ENCODE results near the gene ARMC10. TPM values are rescaled to one million over a fixed set of nuclear protein-coding genes. Genes with fewer than 3 reads are reported as not detected.

The ARMC10 gene
- total and polyA plus RNA-seq, 9 of the 15 experiments (the other 6 are each of a cell fraction or from before 2014, with no cell fraction given) = 17.0 to 113 (median 72.6) TPM

DNA sequence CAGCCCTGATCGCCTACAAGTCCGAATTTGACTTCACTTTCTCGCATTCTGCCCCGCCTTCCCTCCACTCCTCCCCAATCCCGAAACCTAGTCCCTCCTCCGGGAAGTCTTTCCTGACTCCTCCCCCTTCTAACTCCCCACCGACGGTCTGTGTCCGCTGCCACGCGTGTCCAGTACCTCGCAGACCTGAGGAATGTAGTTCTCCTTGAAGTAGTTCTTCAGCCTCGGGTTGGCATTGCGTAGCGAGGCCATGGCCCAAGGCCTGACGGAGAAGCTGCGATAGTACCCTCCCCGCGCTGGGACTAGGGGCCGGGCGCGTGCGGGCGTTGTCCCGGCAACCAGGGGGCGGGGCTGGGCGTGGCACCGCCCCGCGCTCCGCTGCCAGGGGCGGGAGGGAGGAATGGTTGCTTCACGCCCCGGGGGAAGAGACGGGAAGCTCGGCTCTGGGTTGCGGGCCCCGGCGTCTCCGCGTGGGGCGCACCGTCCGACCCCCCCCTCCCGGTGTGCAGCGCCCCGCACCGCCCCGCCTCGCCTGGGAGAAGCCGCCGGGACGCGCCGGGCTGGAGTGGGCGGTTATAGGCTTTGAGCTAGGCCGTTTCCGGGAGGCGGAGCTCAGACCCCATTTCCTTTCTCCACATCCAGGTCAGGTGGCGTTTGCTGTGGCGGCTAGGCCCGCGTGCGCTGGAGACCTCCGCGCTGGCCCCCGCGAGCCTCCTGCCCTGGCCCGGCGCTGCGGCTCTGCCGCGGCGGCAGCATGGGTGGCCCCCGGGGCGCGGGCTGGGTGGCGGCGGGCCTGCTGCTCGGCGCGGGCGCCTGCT, at the start of gene ARMC10, which contains the start of gene FBXL13 (continued):
- TF ChIP-seq MAFG (tag; conservative IDR thresholded peaks at IDR 0.05) = no peak
- TF ChIP-seq, protein P1, sequence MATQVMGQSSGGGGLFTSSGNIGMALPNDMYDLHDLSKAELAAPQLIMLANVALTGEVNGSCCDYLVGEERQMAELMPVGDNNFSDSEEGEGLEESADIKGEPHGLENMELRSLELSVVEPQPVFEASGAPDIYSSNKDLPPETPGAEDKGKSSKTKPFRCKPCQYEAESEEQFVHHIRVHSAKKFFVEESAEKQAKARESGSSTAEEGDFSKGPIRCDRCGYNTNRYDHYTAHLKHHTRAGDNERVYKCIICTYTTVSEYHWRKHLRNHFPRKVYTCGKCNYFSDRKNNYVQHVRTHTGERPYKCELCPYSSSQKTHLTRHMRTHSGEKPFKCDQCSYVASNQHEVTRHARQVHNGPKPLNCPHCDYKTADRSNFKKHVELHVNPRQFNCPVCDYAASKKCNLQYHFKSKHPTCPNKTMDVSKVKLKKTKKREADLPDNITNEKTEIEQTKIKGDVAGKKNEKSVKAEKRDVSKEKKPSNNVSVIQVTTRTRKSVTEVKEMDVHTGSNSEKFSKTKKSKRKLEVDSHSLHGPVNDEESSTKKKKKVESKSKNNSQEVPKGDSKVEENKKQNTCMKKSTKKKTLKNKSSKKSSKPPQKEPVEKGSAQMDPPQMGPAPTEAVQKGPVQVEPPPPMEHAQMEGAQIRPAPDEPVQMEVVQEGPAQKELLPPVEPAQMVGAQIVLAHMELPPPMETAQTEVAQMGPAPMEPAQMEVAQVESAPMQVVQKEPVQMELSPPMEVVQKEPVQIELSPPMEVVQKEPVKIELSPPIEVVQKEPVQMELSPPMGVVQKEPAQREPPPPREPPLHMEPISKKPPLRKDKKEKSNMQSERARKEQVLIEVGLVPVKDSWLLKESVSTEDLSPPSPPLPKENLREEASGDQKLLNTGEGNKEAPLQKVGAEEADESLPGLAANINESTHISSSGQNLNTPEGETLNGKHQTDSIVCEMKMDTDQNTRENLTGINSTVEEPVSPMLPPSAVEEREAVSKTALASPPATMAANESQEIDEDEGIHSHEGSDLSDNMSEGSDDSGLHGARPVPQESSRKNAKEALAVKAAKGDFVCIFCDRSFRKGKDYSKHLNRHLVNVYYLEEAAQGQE (IDR thresholded peaks at IDR 0.05; ENCODE audit: borderline replicate concordance) = peak; percentile 40
- TF ChIP-seq, protein P1 (CRISPR knock-in tag; IDR thresholded peaks at IDR 0.05; ENCODE audit: low read depth) = 0 out of 2 replicates have a peak, but pooled peaks have one; percentile 65
- TF ChIP-seq, protein P2, sequence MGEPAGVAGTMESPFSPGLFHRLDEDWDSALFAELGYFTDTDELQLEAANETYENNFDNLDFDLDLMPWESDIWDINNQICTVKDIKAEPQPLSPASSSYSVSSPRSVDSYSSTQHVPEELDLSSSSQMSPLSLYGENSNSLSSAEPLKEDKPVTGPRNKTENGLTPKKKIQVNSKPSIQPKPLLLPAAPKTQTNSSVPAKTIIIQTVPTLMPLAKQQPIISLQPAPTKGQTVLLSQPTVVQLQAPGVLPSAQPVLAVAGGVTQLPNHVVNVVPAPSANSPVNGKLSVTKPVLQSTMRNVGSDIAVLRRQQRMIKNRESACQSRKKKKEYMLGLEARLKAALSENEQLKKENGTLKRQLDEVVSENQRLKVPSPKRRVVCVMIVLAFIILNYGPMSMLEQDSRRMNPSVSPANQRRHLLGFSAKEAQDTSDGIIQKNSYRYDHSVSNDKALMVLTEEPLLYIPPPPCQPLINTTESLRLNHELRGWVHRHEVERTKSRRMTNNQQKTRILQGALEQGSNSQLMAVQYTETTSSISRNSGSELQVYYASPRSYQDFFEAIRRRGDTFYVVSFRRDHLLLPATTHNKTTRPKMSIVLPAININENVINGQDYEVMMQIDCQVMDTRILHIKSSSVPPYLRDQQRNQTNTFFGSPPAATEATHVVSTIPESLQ (CRISPR knock-in tag; IDR thresholded peaks at IDR 0.05) = no peak
- no peak for TF ChIP-seq NELFE (IDR thresholded peaks at IDR 0.05; ENCODE audit: insufficient read depth, insufficient read length)
- TF ChIP-seq, protein P3, sequence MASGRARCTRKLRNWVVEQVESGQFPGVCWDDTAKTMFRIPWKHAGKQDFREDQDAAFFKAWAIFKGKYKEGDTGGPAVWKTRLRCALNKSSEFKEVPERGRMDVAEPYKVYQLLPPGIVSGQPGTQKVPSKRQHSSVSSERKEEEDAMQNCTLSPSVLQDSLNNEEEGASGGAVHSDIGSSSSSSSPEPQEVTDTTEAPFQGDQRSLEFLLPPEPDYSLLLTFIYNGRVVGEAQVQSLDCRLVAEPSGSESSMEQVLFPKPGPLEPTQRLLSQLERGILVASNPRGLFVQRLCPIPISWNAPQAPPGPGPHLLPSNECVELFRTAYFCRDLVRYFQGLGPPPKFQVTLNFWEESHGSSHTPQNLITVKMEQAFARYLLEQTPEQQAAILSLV (tag; IDR thresholded peaks at IDR 0.05) = no peak
- TF ChIP-seq SRSF7 (optimal IDR thresholded peaks at IDR 0.05; ENCODE audit: low read depth, low read length) = no peak
- TF ChIP-seq, protein P4, sequence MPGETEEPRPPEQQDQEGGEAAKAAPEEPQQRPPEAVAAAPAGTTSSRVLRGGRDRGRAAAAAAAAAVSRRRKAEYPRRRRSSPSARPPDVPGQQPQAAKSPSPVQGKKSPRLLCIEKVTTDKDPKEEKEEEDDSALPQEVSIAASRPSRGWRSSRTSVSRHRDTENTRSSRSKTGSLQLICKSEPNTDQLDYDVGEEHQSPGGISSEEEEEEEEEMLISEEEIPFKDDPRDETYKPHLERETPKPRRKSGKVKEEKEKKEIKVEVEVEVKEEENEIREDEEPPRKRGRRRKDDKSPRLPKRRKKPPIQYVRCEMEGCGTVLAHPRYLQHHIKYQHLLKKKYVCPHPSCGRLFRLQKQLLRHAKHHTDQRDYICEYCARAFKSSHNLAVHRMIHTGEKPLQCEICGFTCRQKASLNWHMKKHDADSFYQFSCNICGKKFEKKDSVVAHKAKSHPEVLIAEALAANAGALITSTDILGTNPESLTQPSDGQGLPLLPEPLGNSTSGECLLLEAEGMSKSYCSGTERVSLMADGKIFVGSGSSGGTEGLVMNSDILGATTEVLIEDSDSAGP (CRISPR knock-in tag; IDR thresholded peaks at IDR 0.05) = 0 out of 2 replicates have a peak, but pooled peaks have one; percentile 14
- no peak for TF ChIP-seq GABPB2 (CRISPR knock-in tag; conservative IDR thresholded peaks at IDR 0.05)
- no peak for TF ChIP-seq RFX5 (IDR thresholded peaks at IDR 0.05; ENCODE audit: low read depth, low read length)
- peak; percentile 88 for TF ChIP-seq RB1 (IDR thresholded peaks at IDR 0.05; ENCODE audit: low read depth)
- TF ChIP-seq RAD21 (CRISPR knock-in tag; conservative IDR thresholded peaks at IDR 0.05 in 1 of 2, IDR thresholded peaks at IDR 0.05 in 1 of 2) = no peak
- TF ChIP-seq STAG1 (CRISPR knock-in tag; IDR thresholded peaks at IDR 0.05; ENCODE audit: borderline replicate concordance) = 0 out of 2 replicates have a peak, but pooled peaks have one; percentile 35
- TF ChIP-seq GABPA (tag; conservative IDR thresholded peaks at IDR 0.05; ENCODE audit: low read depth) = peak; percentile 91

Measured in K562 (cell line).